Trophoblast cell (in vitro differentiated cells and primary cell): ENCODE data around the gene MRPL24.

Source experiments
- DNase-seq, 2 donors: peaks; one replicate each; pipeline ENCODE4 v3.0.0-alpha.2; 2016
- H2AFZ ChIP-seq: 2 replicates; pipeline ENCODE4 v1.6.1; 2013; ENCODE audit warnings: low read length, moderate library complexity, mild to moderate bottlenecking; ENCODE audit not compliant: insufficient read depth, poor library complexity
- H2AK5ac ChIP-seq: 2 replicates; pipeline ENCODE4 v1.6.1; 2013; ENCODE audit warnings: mild to moderate bottlenecking, low read length
- H2BK120ac ChIP-seq: 2 replicates; pipeline ENCODE4 v1.6.1; 2013; ENCODE audit warnings: low read length, mild to moderate bottlenecking, moderate library complexity; ENCODE audit not compliant: insufficient read depth, poor library complexity
- H2BK12ac ChIP-seq: 2 replicates; pipeline ENCODE4 v1.6.1; 2013; ENCODE audit warnings: mild to moderate bottlenecking, low read length, moderate library complexity
- H2BK5ac ChIP-seq: 2 replicates; pipeline ENCODE4 v1.6.1; 2013; ENCODE audit warnings: low read length, low read depth, moderate library complexity, mild to moderate bottlenecking; ENCODE audit not compliant: poor library complexity
- H3K14ac ChIP-seq: 2 replicates; pipeline ENCODE4 v1.6.1; 2013; ENCODE audit warnings: mild to moderate bottlenecking, low read length
- H3K18ac ChIP-seq: 2 replicates; pipeline ENCODE4 v1.6.1; 2013; ENCODE audit warnings: mild to moderate bottlenecking, low read length
- H3K23ac ChIP-seq: 2 replicates; pipeline ENCODE4 v1.6.1; 2013; ENCODE audit warnings: low read length
- H3K27ac ChIP-seq: 2 replicates; pipeline ENCODE4 v1.5.1; 2013; ENCODE audit warnings: low read depth, mild to moderate bottlenecking, inconsistent platforms, low read length, moderate library complexity
- H3K27me3 ChIP-seq: 2 replicates; pipeline ENCODE4 v1.6.1; 2013; ENCODE audit warnings: inconsistent platforms, mild to moderate bottlenecking, low read length, moderate library complexity; ENCODE audit not compliant: insufficient read depth
- H3K36me3 ChIP-seq, 2 experiments: 1 replicate in 1 of 2; 2 replicates in 1 of 2; pipeline ENCODE4 v1.6.1; 2013; ENCODE audit warnings: low read length in 2 of 2, mild to moderate bottlenecking in 2 of 2, moderate library complexity in 1 of 2; ENCODE audit not compliant: insufficient read depth in 2 of 2, control insufficient read depth in 1 of 2
- H3K4ac ChIP-seq: 2 replicates; pipeline ENCODE4 v1.6.1; 2013; ENCODE audit warnings: low read depth, mild to moderate bottlenecking, low read length, moderate library complexity
- H3K4me1 ChIP-seq, 2 experiments: 1 replicate in 1 of 2; 2 replicates in 1 of 2; pipeline ENCODE4 v1.6.1; 2013; ENCODE audit warnings: low read length in 2 of 2, mild to moderate bottlenecking in 2 of 2, moderate library complexity in 1 of 2; ENCODE audit not compliant: insufficient read depth in 2 of 2, control insufficient read depth in 1 of 2
- H3K4me2 ChIP-seq: 2 replicates; pipeline ENCODE4 v1.6.1; 2013; ENCODE audit warnings: inconsistent platforms, mild to moderate bottlenecking, low read length, moderate library complexity
- H3K4me3 ChIP-seq: 2 replicates; pipeline ENCODE4 v1.5.1; 2013; ENCODE audit warnings: mild to moderate bottlenecking, low read depth, low read length, inconsistent platforms
- H3K79me1 ChIP-seq: one replicate; pipeline ENCODE4 v1.6.1; 2013; ENCODE audit warnings: low read length
- H3K79me2 ChIP-seq: 2 replicates; pipeline ENCODE4 v1.6.1; 2013; ENCODE audit warnings: low read length, mild to moderate bottlenecking; ENCODE audit not compliant: control insufficient read depth, insufficient read depth, poor library complexity
- H3K9ac ChIP-seq: 2 replicates; pipeline ENCODE4 v1.6.1; 2013; ENCODE audit warnings: mild to moderate bottlenecking, low read length
- H3K9me3 ChIP-seq: 2 replicates; pipeline ENCODE4 v1.6.1; 2013; ENCODE audit warnings: low read depth, mild to moderate bottlenecking, control low read depth, inconsistent platforms, low read length; ENCODE audit not compliant: insufficient read depth
- H4K12ac ChIP-seq: 2 replicates; pipeline ENCODE4 v1.6.1; 2013; ENCODE audit warnings: low read depth, mild to moderate bottlenecking, low read length, moderate library complexity
- H4K8ac ChIP-seq: 2 replicates; pipeline ENCODE4 v1.6.1; 2013; ENCODE audit warnings: low read depth, mild to moderate bottlenecking, low read length, moderate library complexity
- H4K91ac ChIP-seq: one replicate; pipeline ENCODE4 v1.6.1; 2013; ENCODE audit warnings: low read depth, mild to moderate bottlenecking, low read length, moderate library complexity
- WGBS: extraction: QIAGEN DNeasy Blood & Tissue Kit; methylation state at CpG from one replicate; pipeline ENCODE4 v1.1.7; 2013; ENCODE audit warnings: missing lambda C conversion rate; ENCODE audit not compliant: insufficient read length, insufficient coverage; ENCODE audit errors: extremely low coverage; 5-methylcytosine and 5-hydroxymethylcytosine counted together

Gene MRPL24

DNA sequence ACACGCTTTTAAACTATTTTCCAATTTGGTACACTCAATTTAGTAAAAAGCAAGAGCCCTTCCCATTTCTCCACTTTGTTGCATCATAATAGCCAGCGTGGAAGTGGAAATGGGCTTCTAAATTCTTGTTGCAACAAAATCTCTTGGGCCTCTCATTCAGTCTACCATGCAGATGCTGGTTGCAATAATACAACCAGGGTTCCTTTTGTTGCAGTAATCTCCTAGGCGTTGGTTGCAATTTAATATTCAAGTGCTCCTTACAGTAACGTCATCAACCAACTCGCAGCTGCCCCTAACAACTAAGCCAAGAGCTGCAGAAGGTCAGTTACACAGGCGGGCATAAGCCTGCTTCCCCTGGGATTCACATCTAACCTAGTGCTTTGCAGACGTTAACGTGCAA, 13.3 kb upstream of the MRPL24 start:
- no peak overlapping the region for H2AFZ ChIP-seq
- no peak overlapping the region for H4K91ac ChIP-seq
- H4K8ac ChIP-seq, result no peak overlapping the region
- H3K18ac ChIP-seq, result no peak overlapping the region
- DNase-seq, result peak in 1 of 2 donors; percentile 35
- no CpG with 5 or more reads among the region's 8 CpGs for WGBS
- H2BK12ac ChIP-seq, result no peak overlapping the region
- no peak overlapping the region for H2BK120ac ChIP-seq
- no peaks in the 10 kb centered on the region for H3K27me3 ChIP-seq
- H3K4me1 ChIP-seq, result peaks cover 12 to 16% of the 10 kb centered on the region in 2 experiments
- no peak overlapping the region for H3K9ac ChIP-seq
- no peak overlapping the region for H2AK5ac ChIP-seq
- no peak overlapping the region for H4K12ac ChIP-seq
- no peak overlapping the region for H3K4me2 ChIP-seq
- H3K79me1 ChIP-seq, result peaks cover 21% of the 10 kb centered on the region
- H2BK5ac ChIP-seq, result no peak overlapping the region
- H3K27ac ChIP-seq, result no peak overlapping the region
- no peak overlapping the region for H3K4me3 ChIP-seq
- H3K14ac ChIP-seq, result no peak overlapping the region
- no peak overlapping the region for H3K23ac ChIP-seq
- no peak overlapping the region for H3K4ac ChIP-seq
- H3K9me3 ChIP-seq, result peaks cover 2% of the 10 kb centered on the region
- peaks cover 27% of the 10 kb centered on the region for H3K79me2 ChIP-seq
- peaks cover 5 to 10% of the 10 kb centered on the region in 2 experiments for H3K36me3 ChIP-seq

- Histone ChIP-seq H3K4me2 (no peak overlapping the region), H2BK5ac (no peak overlapping the region), H3K27ac (no peak overlapping the region), H3K79me2 (peaks cover 38% of the 10 kb centered on the region), H4K12ac (no peak overlapping the region), H3K4me1 (peaks cover 25 to 29% of the 10 kb centered on the region in 2 experiments), H2AK5ac (no peak overlapping the region), H2AFZ (no peak overlapping the region), H3K4ac (no peak overlapping the region), H3K4me3 (no peak overlapping the region), H2BK12ac (no peak overlapping the region), H3K36me3 (peaks cover 5 to 11% of the 10 kb centered on the region in 2 experiments), H4K91ac (no peak overlapping the region), H4K8ac (no peak overlapping the region), H3K79me1 (peaks cover 33% of the 10 kb centered on the region), H3K9me3 (peaks cover 2% of the 10 kb centered on the region), H3K23ac (no peak overlapping the region), H2BK120ac (no peak overlapping the region), H3K9ac (no peak overlapping the region), H3K18ac (no peak overlapping the region), H3K27me3 (no peaks in the 10 kb centered on the region), H3K14ac (no peak overlapping the region)
- no CpG with 5 or more reads among the region's 1 CpG for WGBS
- peak; percentile 58 to 95 for DNase-seq
Observed at GRCh38 chr1:156752843-156753482, 12.1 kb upstream of the MRPL24 start.

- WGBS, result no CpG with 5 or more reads among the region's 68 CpGs
- no peaks in the 10 kb centered on the region for H3K27me3 ChIP-seq
- H3K9ac ChIP-seq, result peak overlapping the region; percentile 99
- H3K9me3 ChIP-seq, result peaks cover 2% of the 10 kb centered on the region
- H2BK120ac ChIP-seq, result peak overlapping the region; percentile 99
- peak overlapping the region; percentile 93 for H2BK5ac ChIP-seq
- peak overlapping the region; percentile 92 for H3K4me3 ChIP-seq
- peak; percentile 93 for DNase-seq
- peaks cover 5 to 11% of the 10 kb centered on the region in 2 experiments for H3K36me3 ChIP-seq
- peak overlapping the region; percentile 99 for H4K12ac ChIP-seq
- peaks cover 30 to 36% of the 10 kb centered on the region in 2 experiments for H3K4me1 ChIP-seq
- peak overlapping the region; percentile 98 for H3K18ac ChIP-seq
- peaks cover 46% of the 10 kb centered on the region for H3K79me2 ChIP-seq
- peak overlapping the region; percentile 75 for H2BK12ac ChIP-seq
- peak overlapping the region; percentile 81 for H3K4me2 ChIP-seq
- H4K8ac ChIP-seq, result peak overlapping the region; percentile 100
- peak overlapping the region; percentile 98 for H3K4ac ChIP-seq
- peak overlapping the region; percentile 81 for H3K27ac ChIP-seq
- peak overlapping the region; percentile 98 for H4K91ac ChIP-seq
- H2AK5ac ChIP-seq, result peak overlapping the region; percentile 89
- no peak overlapping the region for H3K23ac ChIP-seq
- peaks cover 40% of the 10 kb centered on the region for H3K79me1 ChIP-seq
- H3K14ac ChIP-seq, result peak overlapping the region; percentile 99
- H2AFZ ChIP-seq, result peak overlapping the region; percentile 97
Observed at GRCh38 chr1:156751757-156752481, 11.0 kb upstream of the MRPL24 start.

DNA sequence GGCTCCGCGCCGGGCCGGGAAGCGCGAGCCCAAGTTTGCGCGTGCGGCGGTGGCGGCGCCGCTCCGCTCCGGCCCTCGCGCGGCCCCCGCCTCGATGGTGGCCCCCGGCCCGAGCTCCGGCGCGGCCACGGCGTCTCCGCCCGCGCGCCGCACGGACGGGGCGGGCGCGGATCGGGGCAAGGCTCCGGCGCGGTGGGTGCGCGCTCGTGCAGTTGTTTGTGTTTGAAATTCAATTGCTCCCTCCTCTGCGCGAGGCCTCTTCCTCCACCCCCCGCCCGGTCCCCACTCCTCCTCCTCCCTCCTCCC, 10.5 kb upstream of the MRPL24 start, which contains the start of gene HDGF:
Gene HDGF (minus strand): TSS at position 225 of the 306 bp plus-strand sequence. CDS start 246 bp downstream, outside the sequence.
- H2BK5ac ChIP-seq, result peak within 1 kb of the TSS; percentile 98
- H3K4ac ChIP-seq, result peak within 1 kb of the TSS; percentile 99
- peaks cover 2% of the 10 kb centered on the region for H3K9me3 ChIP-seq
- no peaks in the 10 kb centered on the region for H3K27me3 ChIP-seq
- peaks cover 51% of the 10 kb centered on the region for H3K79me2 ChIP-seq
- H3K27ac ChIP-seq, result peak within 1 kb of the TSS; percentile 84
- H4K8ac ChIP-seq, result peak within 1 kb of the TSS; percentile 100
- H2AK5ac ChIP-seq, result peak within 1 kb of the TSS; percentile 94
- H3K4me2 ChIP-seq, result peak within 1 kb of the TSS; percentile 93
- peak within 1 kb of the TSS; percentile 99 for H4K12ac ChIP-seq
- H3K79me1 ChIP-seq, result peaks cover 45% of the 10 kb centered on the region
- DNase-seq, result no peak
- peaks cover 31 to 36% of the 10 kb centered on the region in 2 experiments for H3K4me1 ChIP-seq
- peak within 1 kb of the TSS; percentile 75 for H2BK12ac ChIP-seq
- WGBS, result no CpG with 5 or more reads among the region's 48 CpGs
- H3K36me3 ChIP-seq, result peaks cover 5 to 11% of the 10 kb centered on the region in 2 experiments
- H3K4me3 ChIP-seq, result peak within 1 kb of the TSS; percentile 92
- no peak within 1 kb of the TSS for H3K23ac ChIP-seq
- H2BK120ac ChIP-seq, result peak within 1 kb of the TSS; percentile 99
- peak within 1 kb of the TSS; percentile 98 for H3K18ac ChIP-seq
- peak within 1 kb of the TSS; percentile 99 for H4K91ac ChIP-seq
- peak within 1 kb of the TSS; percentile 97 for H2AFZ ChIP-seq
- H3K9ac ChIP-seq, result peak within 1 kb of the TSS; percentile 99
- peak within 1 kb of the TSS; percentile 99 for H3K14ac ChIP-seq
